Peyer's patch (tissue), 4 donors: ENCODE results near the gene AGAP1.

Source experiments
- CTCF ChIP-seq, 6 experiments: fragments of 450-650 bp in 4 of 6; fragments of 200-600 bp in 2 of 6; sonication (generic) in 1 of 6; IDR thresholded peaks; one replicate each; pipeline ENCODE4 v1.5.1; 2017 to 2019; ENCODE audit warnings: antibody characterized with exemption in 6 of 6, mild to moderate bottlenecking in 3 of 6, moderate library complexity in 1 of 6
- POLR2A ChIP-seq, 2 donors: fragments of 450-650 bp; IDR thresholded peaks; one replicate each; pipeline ENCODE4 v1.5.1; 2017; ENCODE audit warnings: antibody characterized with exemption in 2 of 2, mild to moderate bottlenecking in 2 of 2, moderate library complexity in 2 of 2

GRCh38 chr2:236093134-236093533, 599.3 kb downstream of the AGAP1 start:
- TF ChIP-seq POLR2A (IDR thresholded peaks at IDR 0.05) (no peak), CTCF (IDR thresholded peaks at IDR 0.05) (no peak)
